DND-41 (cell line): ENCODE data around the gene RAMP1.

Experiments used
- CTCF ChIP-seq: IDR thresholded peaks from 2 replicates; pipeline ENCODE4 v1.5.1; 2012; ENCODE audit warnings: borderline replicate concordance, low read length, moderate library complexity, mild to moderate bottlenecking; ENCODE audit not compliant: poor library complexity, severe bottlenecking; ENCODE audit errors: extremely low read depth
- EZH2 ChIP-seq: IDR thresholded peaks from 3 replicates; pipeline ENCODE4 v1.6.1; 2012; ENCODE audit warnings: borderline replicate concordance, low read depth, mild to moderate bottlenecking, moderate library complexity, low read length, inconsistent platforms; ENCODE audit not compliant: severe bottlenecking

GRCh38 chr2:237951878-237952277, 92.5 kb downstream of the RAMP1 start:
- TF ChIP-seq CTCF (no peak), EZH2 (no peak)
